ENCODE results near the gene IL3RA. TPM values are rescaled to one million over a fixed set of nuclear protein-coding genes. Genes with fewer than 3 reads are reported as not detected.

Gene IL3RA
- total RNA-seq, 2 experiments from 2014 or later, result 35.2 to 35.4 TPM

DNA sequence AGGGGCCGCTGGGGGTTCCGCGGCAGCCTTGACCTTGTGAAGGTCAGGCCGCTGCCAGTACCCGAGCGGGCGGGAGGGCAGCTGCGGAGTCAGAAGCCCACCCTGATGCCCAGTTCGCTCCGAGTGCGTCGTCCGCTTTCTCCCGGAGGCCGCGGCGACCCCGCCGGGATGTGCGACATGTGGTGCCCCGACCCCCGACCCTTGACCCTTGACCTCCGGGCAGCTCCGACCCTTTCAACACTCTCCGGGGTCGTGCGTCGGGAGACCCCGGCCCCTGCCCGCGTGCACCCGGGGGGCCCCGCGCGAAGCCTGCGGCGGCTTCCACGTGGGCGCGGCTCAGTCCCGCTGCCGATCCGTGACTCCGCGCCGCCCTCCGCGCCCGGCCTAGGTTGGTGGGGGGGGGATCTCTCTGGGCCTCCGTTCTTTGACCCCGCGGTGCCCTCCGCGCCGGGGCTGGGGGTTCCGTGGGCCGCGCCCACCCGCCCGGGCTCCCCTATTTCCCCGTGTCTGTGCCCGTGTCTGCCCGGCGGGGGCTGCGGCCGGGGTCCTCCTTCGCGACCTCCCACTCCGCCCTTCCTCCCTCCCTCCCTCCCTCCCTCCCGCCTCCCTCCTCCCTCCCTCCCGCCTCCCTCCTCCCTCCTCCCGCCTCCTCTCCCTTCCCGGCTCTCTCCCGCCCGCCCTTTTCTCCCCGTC is 55.9 kb downstream of the IL3RA start:
- Mint-ChIP-seq H3K4me1 (peaks cover 69% of the 10 kb centered on the region), H3K27ac (peak overlapping the region; percentile 94), H3K27me3 (no peaks in the 10 kb centered on the region), H3K9me3 (no peaks in the 10 kb centered on the region), H3K4me3 (peak overlapping the region; percentile 91), H3K36me3 (ENCODE audit: low read depth) (peaks cover 55% of the 10 kb centered on the region)
- no peak for DNase-seq
- ChIA-PET CTCF (no interaction called here), POLR2A (no interaction called here)

DNA sequence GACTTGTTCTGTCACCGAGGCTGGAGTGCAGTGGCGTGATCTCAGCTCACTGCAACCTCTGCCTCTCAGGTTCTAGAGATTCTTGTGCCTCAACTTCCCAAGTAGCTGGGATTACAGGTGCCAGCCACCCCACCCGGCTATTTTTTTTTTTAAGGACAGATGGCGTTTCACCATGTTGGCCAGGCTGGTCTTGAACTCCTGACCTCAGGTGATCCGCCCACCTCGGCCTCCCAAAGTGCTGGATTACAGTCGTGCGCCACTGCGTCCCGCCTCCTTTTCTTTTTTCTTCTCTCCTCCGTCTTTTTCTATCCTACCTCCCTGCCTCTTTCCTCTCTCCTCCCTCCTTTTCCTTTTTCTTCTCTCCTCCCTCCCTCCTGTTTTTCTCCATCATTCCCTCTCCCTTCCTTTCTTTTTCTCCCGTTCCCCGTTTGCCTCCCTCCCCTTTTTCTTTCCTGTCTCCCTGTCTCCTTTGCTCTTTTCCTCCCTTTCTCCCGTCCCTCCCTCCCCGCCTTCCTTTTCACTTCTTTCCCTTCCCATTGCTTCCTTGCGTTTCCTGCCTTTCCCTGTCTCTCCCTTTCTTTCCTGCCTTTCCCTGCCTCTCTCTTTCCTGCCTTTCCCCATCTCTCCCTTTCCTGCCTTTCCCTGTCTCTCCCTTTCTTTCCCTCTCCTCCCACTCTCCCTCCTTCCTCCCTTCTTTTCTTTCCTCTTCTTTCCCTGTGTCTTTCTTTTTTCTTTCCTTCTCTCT is 57.5 kb downstream of the IL3RA start:
- POLR2A ChIA-PET, result no interaction called here
- CTCF ChIA-PET, result no interaction called here
- no peak for DNase-seq
- Mint-ChIP-seq H3K4me1 (peaks cover 54% of the 10 kb centered on the region), H3K36me3 (ENCODE audit: low read depth) (peaks cover 44% of the 10 kb centered on the region), H3K4me3 (peak overlapping the region; percentile 91), H3K27ac (peak overlapping the region; percentile 79), H3K9me3 (no peaks in the 10 kb centered on the region), H3K27me3 (no peaks in the 10 kb centered on the region)

DNA sequence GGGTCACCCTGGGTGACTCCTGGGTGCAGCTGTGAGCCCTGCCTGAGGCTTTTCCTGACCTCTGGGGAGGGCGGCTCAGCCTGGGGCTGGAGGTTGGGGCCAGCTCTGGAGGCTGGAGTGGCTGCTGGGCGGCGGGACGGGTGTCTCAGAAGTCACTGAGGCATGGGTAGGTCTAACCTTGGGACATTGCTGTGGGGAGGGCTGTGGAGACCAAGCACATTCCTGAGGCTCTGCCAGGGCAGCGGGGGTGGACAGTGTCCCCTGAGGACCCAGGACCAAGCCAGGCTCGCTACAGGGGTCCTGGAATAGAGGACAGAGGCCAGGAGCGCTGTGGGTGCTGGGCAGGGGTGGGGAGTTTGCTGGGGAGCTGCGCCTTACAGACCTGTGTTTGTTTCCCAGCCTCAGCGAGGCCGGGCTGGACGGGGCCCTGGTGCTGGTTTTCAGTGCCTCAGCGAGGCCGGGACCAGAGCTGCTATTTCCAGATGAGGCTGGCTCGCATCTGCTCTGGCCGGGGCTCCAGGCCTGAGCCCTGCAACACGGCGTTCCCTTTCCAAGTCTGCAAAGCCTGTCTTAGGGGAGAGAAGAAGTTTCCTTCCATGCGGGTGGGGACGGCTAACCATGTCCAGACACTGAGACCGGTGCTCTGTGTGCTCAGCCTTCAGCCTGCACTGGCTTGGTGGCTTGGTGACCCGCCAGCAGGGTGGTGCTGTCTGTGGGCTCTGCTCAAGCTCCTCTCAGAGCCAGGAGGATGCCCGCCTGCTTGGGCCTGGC is 58.3 kb downstream of the IL3RA start:
- Mint-ChIP-seq H3K36me3 (ENCODE audit: low read depth) (peaks cover 37% of the 10 kb centered on the region), H3K4me1 (peaks cover 48% of the 10 kb centered on the region), H3K4me3 (peak overlapping the region; percentile 51), H3K27ac (peak overlapping the region; percentile 25), H3K9me3 (no peaks in the 10 kb centered on the region), H3K27me3 (no peaks in the 10 kb centered on the region)
- ChIA-PET CTCF (no interaction called here), POLR2A (no interaction called here)
- DNase-seq, result no peak

DNA sequence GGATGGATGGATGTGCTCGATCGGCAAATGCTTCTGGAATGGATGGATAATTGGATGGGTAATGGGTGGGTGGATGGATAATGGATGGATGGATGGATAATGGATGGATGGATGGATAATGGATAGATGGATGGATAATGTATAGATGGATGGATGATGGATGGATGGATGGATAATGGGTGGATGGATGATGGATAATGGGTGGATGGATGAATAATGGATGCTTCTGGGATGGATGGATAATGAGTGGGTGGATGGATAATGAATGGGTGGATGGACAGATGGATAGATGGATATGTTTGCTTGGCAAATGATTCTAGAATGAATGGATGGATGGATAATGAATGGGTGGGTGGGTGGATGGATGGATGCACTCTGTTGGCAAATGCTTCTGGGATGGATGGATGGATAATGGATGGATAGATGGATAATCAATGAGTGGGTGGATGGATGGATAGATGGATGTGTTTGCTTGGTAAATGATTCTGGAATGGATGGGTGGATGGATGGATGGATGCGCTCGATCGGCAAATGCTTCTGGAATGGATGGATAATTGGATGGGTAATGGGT is 59.1 kb downstream of the IL3RA start:
- Mint-ChIP-seq H3K27ac (no peak overlapping the region), H3K9me3 (no peaks in the 10 kb centered on the region), H3K36me3 (ENCODE audit: low read depth) (peaks cover 33% of the 10 kb centered on the region), H3K27me3 (no peaks in the 10 kb centered on the region), H3K4me3 (no peak overlapping the region), H3K4me1 (peaks cover 41% of the 10 kb centered on the region)
- POLR2A ChIA-PET, result no interaction called here
- CTCF ChIA-PET, result no interaction called here
- DNase-seq, result no peak

DNA sequence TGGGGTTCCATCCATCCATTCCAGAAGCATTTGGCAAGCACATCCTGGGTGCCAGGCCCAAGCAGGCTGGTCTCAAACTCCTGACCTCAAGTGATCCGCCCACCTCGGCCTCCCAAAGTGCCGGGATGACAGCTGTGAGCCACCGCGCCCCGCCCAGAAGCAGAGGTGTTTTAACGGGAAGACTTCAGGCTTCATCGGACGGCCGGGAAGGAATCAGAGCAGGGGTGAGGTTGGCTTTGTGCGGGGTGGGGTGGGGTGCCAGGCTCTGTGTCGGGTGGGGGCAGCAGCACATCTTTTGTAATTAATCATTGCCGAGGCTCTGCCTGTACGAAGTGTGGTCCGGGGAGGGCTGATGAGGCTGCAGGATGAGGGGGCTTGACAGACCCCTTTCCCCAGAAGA is 60.4 kb downstream of the IL3RA start:
- peaks cover 35% of the 10 kb centered on the region for H3K4me1 Mint-ChIP-seq
- H3K36me3 Mint-ChIP-seq (ENCODE audit: low read depth), result peaks cover 36% of the 10 kb centered on the region
- ChIA-PET POLR2A (no interaction called here), CTCF (no interaction called here)
- H3K9me3 Mint-ChIP-seq, result no peaks in the 10 kb centered on the region
- H3K27me3 Mint-ChIP-seq, result no peaks in the 10 kb centered on the region
- DNase-seq, result no peak
- H3K27ac Mint-ChIP-seq, result no peak overlapping the region
- H3K4me3 Mint-ChIP-seq, result no peak overlapping the region

DNA sequence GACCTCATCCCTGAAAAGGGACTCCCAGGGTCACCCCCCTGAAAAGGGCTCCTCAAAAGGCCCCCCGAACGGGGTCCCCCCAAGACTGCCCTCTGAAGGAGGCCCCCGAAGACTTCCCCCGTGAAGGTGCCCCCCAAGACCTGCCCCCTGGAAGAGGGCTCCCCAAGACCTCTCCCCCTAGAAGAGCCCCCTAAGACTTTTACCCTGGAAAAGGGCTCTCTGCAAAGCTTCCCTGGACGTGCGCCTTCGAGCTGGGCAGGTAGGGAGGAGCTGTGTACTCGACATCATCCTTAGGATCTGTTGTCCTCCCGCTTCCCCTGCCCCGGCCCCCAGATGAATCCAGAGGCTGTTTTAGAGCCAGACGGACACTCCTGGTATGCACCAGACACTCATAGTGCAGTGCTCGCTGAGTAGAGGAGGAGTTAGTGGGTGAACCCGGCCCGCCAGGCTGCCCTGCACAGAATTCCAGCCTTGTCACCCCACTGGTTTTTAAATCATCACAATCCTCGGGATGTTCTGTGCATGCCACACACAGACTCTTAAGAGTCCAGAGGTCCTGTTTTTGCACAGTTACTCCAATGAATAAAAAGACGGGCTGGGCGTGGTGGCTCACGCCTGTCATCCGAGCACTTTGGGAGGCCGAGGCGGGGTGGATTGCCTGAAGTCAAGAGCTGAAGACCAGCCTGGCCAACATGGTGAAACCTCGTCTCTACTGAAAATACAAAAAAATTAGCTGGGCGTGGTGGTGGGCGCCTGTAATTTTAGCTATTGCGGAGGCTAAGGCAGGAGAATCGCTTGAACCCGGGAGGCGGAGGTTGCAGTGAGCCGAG is 61.1 kb downstream of the IL3RA start:
- ChIA-PET CTCF (no interaction called here), POLR2A (no interaction called here)
- H3K4me1 Mint-ChIP-seq, result peaks cover 35% of the 10 kb centered on the region
- DNase-seq, result no peak
- H3K27me3 Mint-ChIP-seq, result no peaks in the 10 kb centered on the region
- no peaks in the 10 kb centered on the region for H3K9me3 Mint-ChIP-seq
- H3K36me3 Mint-ChIP-seq (ENCODE audit: low read depth), result peaks cover 36% of the 10 kb centered on the region
- H3K4me3 Mint-ChIP-seq, result no peak overlapping the region
- no peak overlapping the region for H3K27ac Mint-ChIP-seq

DNA sequence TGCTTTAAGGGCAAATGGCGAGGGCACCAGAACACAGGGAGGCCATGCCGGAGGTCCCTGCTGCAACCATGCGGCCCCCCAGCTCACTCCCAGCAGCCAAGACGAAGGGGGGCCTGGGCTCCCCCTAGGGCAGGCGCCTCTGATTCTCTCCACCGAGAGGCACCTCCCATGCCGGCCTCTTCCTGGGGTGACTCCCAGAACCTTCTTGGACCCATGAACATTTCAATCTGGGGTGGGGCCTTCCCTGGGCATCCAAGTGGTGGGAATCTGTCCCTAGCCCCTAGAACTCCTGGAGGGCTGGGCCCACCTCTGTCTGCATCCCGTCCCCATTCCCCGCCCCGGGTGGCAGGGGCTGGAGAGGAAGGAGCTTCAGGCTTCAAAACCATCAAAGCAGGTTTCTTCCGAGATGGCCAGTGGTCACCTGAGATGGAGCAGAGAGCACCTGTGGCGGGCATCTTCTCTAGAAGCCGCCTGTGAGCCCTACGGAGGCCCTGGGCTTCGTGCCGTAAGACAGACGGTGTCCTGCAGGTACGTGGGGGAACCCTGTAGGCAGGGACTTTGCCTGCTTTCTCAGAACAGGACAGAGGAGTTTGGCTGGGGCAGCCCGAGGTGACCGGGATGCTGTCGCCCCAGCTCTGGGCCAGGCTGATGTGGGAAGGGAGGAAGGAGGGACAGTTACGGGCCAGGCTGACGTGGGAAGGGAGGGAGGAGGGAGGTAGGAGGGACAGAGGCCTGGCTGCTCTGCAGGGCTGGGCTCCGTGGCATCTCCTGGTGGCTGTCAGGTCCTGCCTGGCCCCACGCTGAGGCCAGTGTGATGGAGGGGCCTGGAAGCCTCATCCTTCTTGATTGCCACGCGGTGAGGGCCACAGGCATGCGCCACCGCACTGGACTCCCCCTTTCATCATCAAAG is 62.1 kb downstream of the IL3RA start:
- H3K27me3 Mint-ChIP-seq, result no peaks in the 10 kb centered on the region
- DNase-seq, result no peak
- ChIA-PET CTCF (no interaction called here), POLR2A (no interaction called here)
- no peak overlapping the region for H3K27ac Mint-ChIP-seq
- no peak overlapping the region for H3K4me3 Mint-ChIP-seq
- peaks cover 36% of the 10 kb centered on the region for H3K36me3 Mint-ChIP-seq (ENCODE audit: low read depth)
- H3K4me1 Mint-ChIP-seq, result peaks cover 29% of the 10 kb centered on the region
- H3K9me3 Mint-ChIP-seq, result no peaks in the 10 kb centered on the region

DNA sequence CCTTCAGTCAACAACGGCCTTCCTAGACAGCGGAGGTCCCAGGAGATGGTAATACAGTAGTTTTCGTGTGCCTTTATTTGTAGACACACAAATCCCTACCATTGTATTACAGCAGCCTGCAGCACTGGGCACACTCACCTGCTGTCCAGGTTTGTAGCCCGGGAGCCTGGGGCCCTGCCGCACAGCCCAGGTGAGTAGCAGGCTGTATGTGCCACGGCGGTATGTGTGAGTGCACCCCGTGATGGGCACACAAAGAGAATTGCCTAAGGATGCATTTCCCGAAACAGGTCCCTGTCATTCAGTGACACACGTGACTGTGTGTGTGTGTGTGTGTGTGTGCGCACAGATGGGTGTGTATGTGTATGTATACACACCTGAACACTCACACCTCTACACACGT is 63.5 kb downstream of the IL3RA start:
- H3K36me3 Mint-ChIP-seq (ENCODE audit: low read depth), result peaks cover 35% of the 10 kb centered on the region
- H3K27me3 Mint-ChIP-seq, result no peaks in the 10 kb centered on the region
- no peak for DNase-seq
- no peaks in the 10 kb centered on the region for H3K9me3 Mint-ChIP-seq
- H3K4me3 Mint-ChIP-seq, result no peak overlapping the region
- H3K27ac Mint-ChIP-seq, result no peak overlapping the region
- H3K4me1 Mint-ChIP-seq, result peaks cover 15% of the 10 kb centered on the region
- CTCF ChIA-PET, result no interaction called here
- POLR2A ChIA-PET, result no interaction called here

DNA sequence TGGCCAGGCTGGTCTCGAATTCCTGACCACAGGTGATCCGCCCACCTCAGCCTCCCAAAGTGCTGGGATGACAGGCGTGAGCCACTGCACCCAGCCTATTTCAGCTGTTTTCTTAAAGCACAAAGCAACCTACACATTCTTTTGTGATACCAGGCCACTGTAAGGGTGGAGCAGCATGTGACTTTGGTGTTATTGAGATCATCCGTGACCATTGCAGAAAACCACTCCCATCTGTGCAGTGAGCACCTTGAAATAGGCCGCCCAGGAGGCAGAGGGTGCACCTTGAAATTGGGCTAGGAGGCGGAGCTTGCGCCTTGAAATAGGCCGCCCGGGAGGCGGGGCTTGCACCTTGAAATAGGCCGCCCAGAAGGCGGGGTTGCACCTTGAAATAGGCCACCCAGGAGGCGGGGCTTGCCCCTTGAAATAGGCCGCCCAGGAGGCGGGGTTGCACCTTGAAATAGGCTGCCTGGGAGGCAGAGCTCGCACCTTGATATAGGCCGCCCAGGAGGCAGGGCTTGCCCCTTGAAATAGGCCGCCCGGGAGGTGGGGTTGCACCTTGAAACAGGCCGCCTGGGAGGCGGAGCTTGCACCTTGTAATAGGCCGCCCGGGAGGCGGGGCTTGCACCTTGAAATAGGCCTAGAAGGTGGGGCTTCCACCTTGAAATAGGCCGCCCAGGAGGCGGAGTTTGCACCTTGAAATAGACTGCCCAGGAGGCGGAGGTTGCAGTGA is 64.3 kb downstream of the IL3RA start:
- Mint-ChIP-seq H3K4me3 (no peak overlapping the region), H3K27ac (no peak overlapping the region), H3K27me3 (no peaks in the 10 kb centered on the region), H3K4me1 (peaks cover 6% of the 10 kb centered on the region), H3K9me3 (no peaks in the 10 kb centered on the region), H3K36me3 (ENCODE audit: low read depth) (peaks cover 27% of the 10 kb centered on the region)
- ChIA-PET CTCF (no interaction called here), POLR2A (no interaction called here)
- no peak for DNase-seq

DNA sequence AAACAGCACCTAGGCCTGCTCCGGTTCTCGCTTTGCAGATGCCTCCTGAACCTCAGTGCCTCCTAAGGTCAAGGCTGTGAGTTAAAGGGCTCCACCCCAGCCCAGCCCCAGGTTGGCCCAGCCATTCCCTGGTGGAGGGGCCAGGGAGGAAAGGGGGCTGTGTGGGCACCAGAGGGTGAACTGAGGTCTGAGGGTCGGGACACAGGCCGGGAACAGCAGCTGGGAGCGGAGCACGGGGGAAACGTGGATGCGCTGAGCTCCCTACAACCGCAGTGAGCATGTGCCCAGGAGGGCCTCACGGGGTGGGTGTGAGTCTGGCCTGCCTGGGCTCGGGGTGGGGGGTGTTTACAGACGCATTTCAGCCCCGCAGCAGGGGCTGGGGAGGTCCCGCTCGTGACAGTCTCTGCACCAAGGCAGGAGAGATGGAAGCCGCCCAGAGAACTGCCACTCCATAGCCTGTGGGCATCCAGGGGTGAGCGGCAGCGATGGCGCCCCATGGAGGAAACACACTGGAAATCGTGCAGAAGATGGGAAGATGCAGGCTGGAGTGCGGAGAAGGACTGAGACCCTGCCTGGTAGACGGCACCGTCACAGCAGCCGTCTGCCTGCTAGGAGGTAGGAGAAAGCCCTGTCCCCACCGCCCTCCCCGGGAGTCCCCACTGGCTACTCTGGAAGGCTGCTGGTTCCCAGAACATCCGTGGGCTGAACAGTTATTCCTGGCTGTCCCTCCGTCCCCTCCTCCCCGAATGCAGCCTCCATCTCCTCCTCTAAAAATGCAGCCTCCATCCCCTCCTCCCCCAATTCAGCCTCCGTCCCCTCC is 65.2 kb downstream of the IL3RA start:
- ChIA-PET POLR2A (no interaction called here), CTCF (no interaction called here)
- DNase-seq, result no peak
- Mint-ChIP-seq H3K27me3 (no peaks in the 10 kb centered on the region), H3K27ac (no peak overlapping the region), H3K36me3 (ENCODE audit: low read depth) (peaks cover 18% of the 10 kb centered on the region), H3K4me1 (no peaks in the 10 kb centered on the region), H3K4me3 (no peak overlapping the region), H3K9me3 (no peaks in the 10 kb centered on the region)

DNA sequence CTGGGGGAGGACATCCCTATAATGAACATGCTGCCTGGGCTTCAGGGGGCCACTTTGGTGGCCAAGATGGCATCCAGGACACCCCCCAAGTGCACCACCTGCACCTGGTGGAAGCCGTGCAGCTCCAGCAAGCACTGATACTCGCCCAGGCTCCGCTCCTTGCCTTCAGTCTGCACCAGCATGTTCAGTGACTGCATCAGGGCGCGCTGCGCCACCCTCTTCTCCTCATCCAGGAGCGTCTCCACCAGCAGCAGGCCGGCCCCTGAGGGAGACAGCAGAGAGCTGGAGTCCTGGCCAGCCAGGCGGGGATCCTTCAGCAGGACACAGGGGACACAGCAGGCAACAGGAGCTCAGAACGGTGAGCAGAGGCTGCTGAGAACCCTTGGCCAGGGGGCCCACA is 66.6 kb downstream of the IL3RA start:
- Mint-ChIP-seq H3K9me3 (no peaks in the 10 kb centered on the region), H3K4me1 (no peaks in the 10 kb centered on the region), H3K27ac (no peak overlapping the region), H3K36me3 (ENCODE audit: low read depth) (peaks cover 16% of the 10 kb centered on the region), H3K4me3 (no peak overlapping the region), H3K27me3 (no peaks in the 10 kb centered on the region)
- no peak for DNase-seq
- POLR2A ChIA-PET, result no interaction called here
- CTCF ChIA-PET, result no interaction called here

Measured in activated CD4-positive, alpha-beta memory T cell treated with anti-CD3 and anti-CD28 coated beads, Interleukin-2, amount 10 ng/mL, durations not matched to agents 7 days and 5 days (primary cell).